Mononuclear cell (primary cell): ENCODE results near the gene GALNT4. TPM values are rescaled to one million over a fixed set of nuclear protein-coding genes. Genes with fewer than 3 reads are reported as not detected.
A peak's percentile ranks its signal among the peaks of the same experiment; 100 is the strongest.

ENCODE experiments used
- H3K27me3 ChIP-seq: 2 replicates; pipeline ENCODE4 v1.6.0; 2011; ENCODE audit warnings: low read length, control low read depth; ENCODE audit not compliant: insufficient read depth
- H3K4me1 ChIP-seq: 2 replicates; pipeline ENCODE4 v1.5.1; 2011; ENCODE audit warnings: mild to moderate bottlenecking, low read length, control low read depth; ENCODE audit not compliant: insufficient read depth
- H3K4me3 ChIP-seq: 2 replicates; pipeline ENCODE4 v1.5.1; 2011; ENCODE audit warnings: mild to moderate bottlenecking, low read length, moderate library complexity
- H3K9me3 ChIP-seq: 2 replicates; pipeline ENCODE4 v1.5.1; 2011; ENCODE audit warnings: low read depth, mild to moderate bottlenecking, control low read depth, low read length
- total RNA-seq: library from RNA; depleted of rRNA; stranded (reverse); fragments of >200 nt; gene quantifications from one replicate; pipeline ENCODE4 v1.2.3, GENCODE V29; 2012

The GALNT4 gene
- total RNA-seq, 1 donor: 12.5 TPM

DNA sequence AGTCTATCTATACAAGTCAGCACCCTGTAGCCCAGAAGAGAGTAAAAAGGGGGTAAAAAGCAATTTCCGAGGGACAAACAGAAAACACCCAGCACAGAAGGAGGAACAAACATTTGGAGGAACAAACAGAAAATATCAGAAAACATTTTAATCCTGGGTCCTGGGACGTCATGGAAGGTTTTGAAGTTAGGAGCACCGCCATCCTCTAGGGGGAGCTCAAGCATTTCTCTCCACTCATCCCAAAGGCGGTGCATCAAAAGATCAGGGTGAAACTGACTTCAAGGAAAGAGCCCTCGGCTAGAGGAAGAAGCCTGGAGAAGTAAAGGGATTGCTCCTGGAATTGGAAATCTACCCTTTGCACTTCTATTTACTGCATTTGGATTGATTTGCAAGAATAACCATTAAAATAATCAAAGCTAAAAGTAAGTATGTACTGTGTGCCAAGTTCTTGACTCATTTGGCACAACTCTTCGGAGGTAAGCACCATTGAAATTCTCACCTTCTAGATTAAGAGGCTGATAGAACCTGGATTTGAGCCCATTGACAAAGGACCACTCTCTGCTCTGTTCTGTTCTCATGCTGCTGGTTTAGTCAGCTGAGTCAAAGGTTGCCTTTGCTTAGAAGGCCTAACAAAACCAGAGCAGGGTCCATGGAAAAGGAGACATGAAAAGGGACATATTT, 18.5 kb upstream of the GALNT4 start:
- H3K9me3 ChIP-seq: no peaks in the 10 kb centered on the region
- H3K4me3 ChIP-seq: no peak overlapping the region
- no peaks in the 10 kb centered on the region for H3K4me1 ChIP-seq
- no peaks in the 10 kb centered on the region for H3K27me3 ChIP-seq

DNA sequence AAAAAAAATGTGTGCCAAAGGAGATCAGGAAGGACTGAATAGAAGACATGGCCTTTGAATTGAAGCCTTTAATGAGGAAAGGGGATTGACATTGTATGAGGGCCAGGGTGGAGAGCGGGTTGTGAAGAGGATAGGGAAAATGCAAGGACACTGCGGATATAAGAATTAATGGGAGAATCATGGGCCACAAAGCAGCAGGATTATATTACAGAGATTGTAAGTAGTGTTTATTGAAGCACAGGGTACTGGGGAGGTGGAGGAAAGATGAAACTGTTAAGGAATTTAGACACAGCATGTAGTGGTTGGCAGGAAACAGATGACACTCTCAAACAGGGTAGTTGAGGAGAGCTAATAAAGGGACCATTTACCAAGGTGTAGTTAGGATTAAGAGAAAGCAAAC, 17.6 kb upstream of the GALNT4 start:
- no peak overlapping the region for H3K4me3 ChIP-seq

DNA sequence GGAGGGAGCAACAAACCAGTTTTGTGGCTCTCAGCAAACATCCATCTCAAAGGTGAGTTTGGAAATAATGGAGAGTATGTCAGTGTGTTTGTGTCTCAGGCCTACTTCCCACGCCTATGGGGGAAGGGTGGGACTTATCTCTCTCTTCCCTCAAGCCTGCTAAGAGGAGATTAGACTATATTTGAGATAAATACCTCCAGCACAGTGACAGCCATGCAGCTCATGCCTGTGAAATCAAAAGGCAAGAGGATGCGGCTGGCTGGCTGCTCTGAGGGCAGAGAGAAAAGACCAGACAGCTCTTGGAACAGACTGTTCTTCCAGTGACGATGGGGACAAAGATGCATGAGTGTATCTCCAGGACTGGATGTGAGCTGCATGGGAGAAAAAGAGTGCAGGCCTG, 16.0 kb upstream of the GALNT4 start:
- no peak overlapping the region for H3K4me3 ChIP-seq
- H3K9me3 ChIP-seq: no peaks in the 10 kb centered on the region
- no peaks in the 10 kb centered on the region for H3K27me3 ChIP-seq
- H3K4me1 ChIP-seq: no peaks in the 10 kb centered on the region

More for the DNA sequence above, 17.6 kb upstream of the GALNT4 start:
- Histone ChIP-seq H3K4me1 (no peaks in the 10 kb centered on the region), H3K27me3 (no peaks in the 10 kb centered on the region), H3K9me3 (no peaks in the 10 kb centered on the region)

DNA sequence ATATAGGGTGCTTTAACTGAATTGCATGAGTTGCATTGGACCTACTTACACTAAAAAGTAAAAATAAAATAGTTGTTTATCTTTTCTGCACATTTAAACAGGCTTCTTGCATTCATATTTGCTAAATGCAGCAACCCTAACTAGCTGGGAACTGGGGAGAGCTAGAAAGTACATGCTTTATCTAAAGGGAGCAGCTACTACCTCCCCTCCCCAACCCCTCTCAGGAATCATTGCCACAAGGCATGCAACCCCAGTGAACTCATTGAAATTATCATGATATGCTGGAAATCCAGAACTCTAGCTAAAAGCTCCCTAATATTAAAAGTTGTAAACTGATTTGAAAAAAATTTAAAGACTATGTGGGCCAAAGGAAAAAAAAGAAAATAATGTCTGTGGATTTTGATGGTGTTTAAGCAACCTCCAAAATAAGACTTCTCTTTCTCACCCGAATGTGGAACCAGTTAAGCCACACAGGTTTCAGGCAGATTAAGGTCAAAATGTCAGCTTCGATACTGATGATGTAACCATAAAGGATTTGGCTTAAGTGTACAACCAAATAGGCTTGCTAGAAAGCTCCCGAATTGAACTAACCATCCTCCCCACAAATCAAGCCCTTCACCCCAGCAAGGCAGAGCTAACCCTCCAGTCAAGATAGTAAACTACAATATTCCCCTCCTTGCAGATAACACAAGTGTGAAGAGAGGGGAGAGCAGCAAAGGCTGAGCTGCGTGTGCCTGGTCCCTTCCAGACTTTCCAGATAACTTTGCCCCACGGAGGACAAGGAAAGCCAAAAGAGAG, 15.0 kb upstream of the GALNT4 start:
- H3K4me3 ChIP-seq: no peak overlapping the region
- no peaks in the 10 kb centered on the region for H3K27me3 ChIP-seq
- H3K4me1 ChIP-seq: no peaks in the 10 kb centered on the region
- no peaks in the 10 kb centered on the region for H3K9me3 ChIP-seq

DNA sequence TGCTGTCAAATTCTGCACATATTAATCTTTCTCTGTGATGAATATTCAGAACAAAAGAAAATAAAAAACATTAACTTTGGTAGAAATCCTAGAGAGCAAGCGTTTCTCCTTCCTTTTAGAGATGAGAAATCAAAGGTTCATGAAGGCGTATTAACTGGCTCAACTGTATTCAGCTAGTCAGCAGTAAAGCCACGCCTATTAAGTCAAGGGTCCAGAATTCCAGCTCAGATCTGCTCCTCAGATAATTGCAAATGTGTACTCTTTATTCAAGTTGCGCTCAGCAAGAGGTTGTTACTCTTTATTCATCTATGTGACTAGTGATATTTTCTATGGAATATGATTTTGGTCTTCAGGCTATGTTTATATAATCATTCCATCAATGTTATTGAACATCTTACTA, 14.3 kb upstream of the GALNT4 start:
- Histone ChIP-seq H3K27me3 (no peaks in the 10 kb centered on the region), H3K4me1 (no peaks in the 10 kb centered on the region), H3K4me3 (no peak overlapping the region)

DNA sequence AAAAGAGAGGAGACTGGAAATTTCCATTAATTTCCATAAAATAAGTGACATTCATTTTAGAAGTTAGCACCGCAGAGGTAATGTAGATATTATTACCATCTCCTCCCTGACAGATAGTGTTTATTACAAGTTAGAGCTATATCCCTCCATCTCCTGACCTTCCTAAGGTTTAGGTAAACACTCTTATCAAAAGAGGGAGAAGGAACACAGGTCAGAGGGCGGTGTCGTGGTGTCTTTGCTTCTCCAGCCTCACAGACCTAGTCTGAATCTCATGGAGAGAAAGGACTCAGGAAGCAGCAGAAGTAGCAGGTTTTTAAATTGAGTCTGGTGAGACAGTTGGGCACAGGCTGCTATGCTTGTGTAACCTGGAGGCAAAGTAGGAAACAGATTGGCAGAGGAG, 12.8 kb upstream of the GALNT4 start:
- no peaks in the 10 kb centered on the region for H3K9me3 ChIP-seq
- no peak overlapping the region for H3K4me3 ChIP-seq
- H3K27me3 ChIP-seq: no peaks in the 10 kb centered on the region
- no peaks in the 10 kb centered on the region for H3K4me1 ChIP-seq

More for the DNA sequence above, 14.3 kb upstream of the GALNT4 start:
- no peaks in the 10 kb centered on the region for H3K9me3 ChIP-seq

DNA sequence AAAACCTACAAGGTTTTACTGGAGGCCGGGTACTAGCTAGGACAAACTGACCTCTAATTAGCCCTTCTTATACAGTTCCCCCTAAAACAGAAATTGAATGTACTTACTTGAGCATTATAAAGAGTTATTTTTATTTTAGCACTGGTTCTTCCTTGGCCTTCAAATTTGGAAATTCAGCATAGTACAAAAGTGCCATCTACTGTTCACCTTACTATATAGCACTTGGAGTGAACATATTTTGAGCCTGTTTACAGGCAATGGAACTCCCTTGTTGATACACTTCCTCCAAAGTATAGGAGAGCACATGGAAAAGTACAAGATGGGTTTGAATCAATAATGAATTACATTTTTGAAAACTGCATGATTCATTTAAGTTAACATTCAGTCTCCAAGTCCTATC, 5.1 kb upstream of the GALNT4 start:
- Histone ChIP-seq H3K27me3 (no peaks in the 10 kb centered on the region), H3K4me1 (peaks cover 13% of the 10 kb centered on the region), H3K9me3 (no peaks in the 10 kb centered on the region), H3K4me3 (no peak overlapping the region)

DNA sequence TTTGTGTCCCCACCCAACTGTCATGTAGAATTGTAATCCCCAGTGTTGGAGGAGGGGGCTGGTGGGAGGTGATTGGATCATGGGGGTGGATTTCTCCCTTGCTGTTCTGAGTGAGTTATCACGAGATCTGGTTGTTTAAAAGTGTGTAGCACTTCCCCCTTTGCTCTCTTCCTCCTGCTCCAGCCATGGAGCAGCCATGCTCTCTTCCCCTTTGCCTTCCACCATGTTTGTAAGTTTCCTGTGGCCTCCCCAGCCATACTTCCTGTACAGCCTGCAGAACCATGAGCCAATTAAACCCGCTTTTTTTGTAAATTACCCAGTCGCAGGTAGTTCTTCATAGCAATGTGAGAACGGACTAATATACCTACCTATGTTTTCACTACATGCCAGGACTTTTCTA, 3.8 kb upstream of the GALNT4 start:
- Histone ChIP-seq H3K27me3 (no peaks in the 10 kb centered on the region), H3K4me1 (peaks cover 23% of the 10 kb centered on the region), H3K9me3 (no peaks in the 10 kb centered on the region), H3K4me3 (no peak overlapping the region)

DNA sequence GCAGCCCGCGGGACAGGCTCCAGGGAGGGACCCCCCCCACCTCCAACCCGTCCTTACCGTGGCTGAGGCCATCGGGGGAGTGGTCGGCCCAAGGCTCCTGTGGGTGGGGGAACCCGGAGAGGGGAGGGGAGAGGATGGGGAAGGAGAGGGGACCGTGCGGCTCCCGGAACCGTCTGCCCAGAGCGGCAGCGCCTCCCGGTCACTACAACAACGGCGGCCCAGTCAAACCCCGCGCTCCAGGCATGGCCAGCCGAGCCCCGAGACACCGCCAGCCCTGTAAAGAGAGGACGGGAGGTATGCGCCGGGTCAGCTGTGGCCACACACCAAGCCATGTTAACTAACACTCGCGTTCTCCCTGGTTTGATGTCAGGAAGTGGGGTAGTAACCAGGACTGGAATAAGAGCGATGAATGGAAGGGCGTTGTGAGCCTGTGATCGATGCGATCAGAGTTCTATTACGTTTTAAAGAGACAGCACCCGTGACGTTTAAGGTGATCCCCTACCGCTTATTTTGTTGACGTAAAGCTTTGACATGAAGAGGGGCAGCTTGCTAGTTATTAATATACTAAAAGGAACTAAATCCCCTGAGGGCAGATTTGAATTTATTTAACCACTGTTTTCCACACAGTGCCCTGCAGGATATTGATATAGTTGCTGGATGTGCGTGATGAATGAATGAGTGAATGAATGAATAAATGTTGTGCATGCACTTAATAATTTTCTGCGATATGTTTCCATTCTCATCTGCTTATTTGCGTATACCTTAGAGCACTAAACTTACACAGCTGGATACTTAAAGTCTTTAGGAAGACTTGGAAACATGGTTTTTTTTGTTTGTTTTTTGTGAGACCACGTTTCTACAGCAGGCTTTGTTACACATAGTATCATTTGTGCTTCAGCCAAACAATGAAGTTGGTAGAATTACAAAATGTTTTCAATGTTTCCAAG, 1.5 kb upstream of the GALNT4 start, which contains the start of gene POC1B:
Gene POC1B, minus strand, starts transcription at position 224 of the 947 bp plus-strand sequence. Its CDS starts 152 bp downstream, at position 72.
- Histone ChIP-seq H3K9me3 (no peaks in the 10 kb centered on the region), H3K4me1 (peaks cover 43% of the 10 kb centered on the region), H3K27me3 (no peaks in the 10 kb centered on the region), H3K4me3 (peak within 1 kb of the TSS; percentile 96)

DNA sequence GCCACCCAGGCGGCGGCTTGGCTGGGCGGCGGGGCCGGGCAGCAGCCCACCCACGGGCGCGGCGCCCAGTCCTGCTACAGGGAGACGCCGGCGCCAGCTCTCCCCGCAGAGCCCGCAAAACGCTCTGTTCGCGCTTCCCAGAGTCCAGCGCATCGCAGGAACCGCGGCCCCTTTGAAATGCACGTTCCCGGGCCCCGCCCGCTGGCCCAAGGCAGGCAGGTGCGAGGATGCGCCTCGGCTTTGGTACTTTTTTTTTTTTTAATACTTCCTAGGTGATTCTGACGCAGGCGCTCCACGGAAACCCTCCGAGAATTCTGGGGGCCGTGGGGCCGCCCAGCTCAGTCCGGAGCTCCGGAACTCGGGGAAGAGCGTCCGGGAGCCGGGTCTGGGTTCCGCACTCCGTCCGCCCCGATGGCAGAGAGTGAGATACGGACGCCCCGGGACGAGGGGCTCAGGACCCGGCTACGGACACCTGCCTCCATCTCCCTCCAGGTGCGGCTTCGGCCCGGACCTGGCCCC, 768 bp upstream of the GALNT4 start:
- Histone ChIP-seq H3K4me3 (peak overlapping the region; percentile 96), H3K27me3 (no peaks in the 10 kb centered on the region), H3K9me3 (no peaks in the 10 kb centered on the region), H3K4me1 (peaks cover 46% of the 10 kb centered on the region)

DNA sequence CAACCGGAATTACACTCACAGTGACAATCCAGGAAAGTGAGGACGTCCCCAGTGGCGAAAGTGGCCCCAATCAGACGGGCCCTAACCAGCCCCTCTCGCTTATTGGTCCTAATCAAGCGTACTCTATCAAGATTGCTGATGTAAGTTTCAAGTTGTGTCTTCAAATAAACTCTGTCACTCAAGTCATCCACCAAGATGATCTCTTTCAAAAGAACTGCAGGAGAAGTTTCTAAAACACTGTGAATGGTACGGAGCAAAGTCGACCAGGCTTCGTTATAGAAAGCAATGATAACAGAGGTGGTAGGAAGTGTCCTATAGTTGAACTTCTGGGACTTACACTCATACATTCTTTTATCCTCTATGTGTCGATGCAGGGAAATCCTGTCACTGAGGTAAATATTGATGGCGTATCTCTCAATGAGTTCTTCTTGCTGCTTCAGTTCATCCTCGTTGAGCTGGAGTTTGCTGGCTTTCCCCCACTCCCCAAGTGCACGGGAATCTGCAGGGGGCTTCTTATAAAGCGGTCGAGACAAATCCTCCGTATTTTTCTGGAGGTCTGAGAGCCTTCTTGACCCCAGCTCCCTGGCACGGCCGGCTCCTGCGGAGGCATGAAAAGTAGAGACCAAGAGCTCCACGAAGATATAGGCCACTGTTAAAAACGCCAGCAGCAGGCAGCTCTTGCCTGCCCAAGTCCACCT, 604 bp downstream of the GALNT4 start:
- Histone ChIP-seq H3K4me3 (peak overlapping the region; percentile 96), H3K27me3 (no peaks in the 10 kb centered on the region), H3K9me3 (no peaks in the 10 kb centered on the region), H3K4me1 (peaks cover 46% of the 10 kb centered on the region)

DNA sequence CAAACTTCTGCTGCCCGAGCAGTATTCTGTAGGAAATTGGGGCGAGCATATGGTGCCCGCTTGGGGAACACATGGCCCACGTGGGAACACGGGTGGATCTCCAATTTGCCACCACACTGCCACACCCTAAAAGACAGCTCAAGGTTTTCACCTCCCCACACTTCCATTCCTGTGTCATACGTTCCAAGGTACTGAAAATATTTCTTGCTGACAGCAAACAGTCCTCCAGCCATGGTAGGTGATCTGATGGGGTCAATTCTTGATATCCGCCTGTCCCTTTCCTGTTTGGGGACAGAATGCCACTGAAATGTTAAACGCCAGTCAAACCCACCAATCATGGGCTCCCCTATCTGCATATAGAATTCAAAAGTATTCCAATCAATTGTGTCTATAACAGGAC, 1.2 kb downstream of the GALNT4 start:
- no peaks in the 10 kb centered on the region for H3K27me3 ChIP-seq
- H3K4me3 ChIP-seq: no peak overlapping the region
- H3K4me1 ChIP-seq: peaks cover 42% of the 10 kb centered on the region
- no peaks in the 10 kb centered on the region for H3K9me3 ChIP-seq

DNA sequence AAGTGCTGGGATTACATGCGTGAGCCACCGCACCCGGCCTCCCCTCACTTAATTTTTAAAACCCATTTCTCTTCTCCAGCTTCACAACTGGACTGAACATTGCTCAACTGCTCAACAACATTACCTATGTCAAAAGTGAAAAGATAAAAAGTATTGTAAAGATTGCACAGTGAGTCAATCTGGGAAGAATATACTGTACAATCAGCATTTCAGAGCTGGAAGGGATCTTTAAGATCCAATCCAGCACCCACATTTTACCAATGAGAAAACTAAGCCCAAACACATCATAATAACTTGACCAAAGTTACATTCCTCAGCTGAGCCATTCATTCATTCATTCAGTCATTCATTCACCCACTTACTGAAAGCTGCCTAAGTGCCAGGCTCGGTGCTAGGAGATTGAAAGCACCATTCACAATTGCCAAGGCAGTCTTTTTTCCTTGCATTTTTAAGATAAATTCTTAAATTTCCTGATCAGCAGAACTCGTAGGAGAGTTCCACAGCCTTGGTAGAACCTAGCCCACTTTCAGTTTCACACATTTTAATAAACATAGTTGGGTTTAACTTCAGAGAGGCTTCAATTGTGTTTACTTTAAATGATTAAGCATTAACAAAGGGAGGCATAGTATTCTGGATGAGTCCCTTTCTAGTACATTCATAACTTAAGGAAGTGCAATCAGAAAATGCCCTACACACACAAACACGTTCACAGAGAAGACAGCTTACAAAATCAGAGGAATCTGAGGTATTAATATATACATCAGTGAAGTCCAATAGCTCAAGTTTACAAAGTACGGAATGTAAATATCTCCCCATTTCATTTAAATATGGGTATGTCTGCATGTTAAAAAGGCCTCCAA, 3.0 kb downstream of the GALNT4 start:
- peaks cover 38% of the 10 kb centered on the region for H3K4me1 ChIP-seq
- no peak overlapping the region for H3K4me3 ChIP-seq
- H3K27me3 ChIP-seq: no peaks in the 10 kb centered on the region
- H3K9me3 ChIP-seq: no peaks in the 10 kb centered on the region
